Neutrophil (primary cell): Measurements from ENCODE around the gene TMPRSS7.

ENCODE experiments used
- H3K27ac ChIP-seq: fragments of 200-600 bp; sonication (generic); 2 replicates; pipeline ENCODE4 v1.5.1; 2016; ENCODE audit warnings: mild to moderate bottlenecking, moderate library complexity
- H3K27me3 ChIP-seq: fragments of 200-600 bp; sonication (generic); 2 replicates; pipeline ENCODE4 v1.6.0; 2016; ENCODE audit warnings: mild to moderate bottlenecking
- H3K36me3 ChIP-seq: fragments of 200-600 bp; sonication (generic); 2 replicates; pipeline ENCODE4 v1.5.1; 2017
- H3K4me1 ChIP-seq, 2 experiments: fragments of 200-600 bp in 1 of 2; sonication (generic) in 1 of 2; 1 replicate in 1 of 2; 2 replicates in 1 of 2; pipeline versions ENCODE4 v1.5.1 to v1.6.1; 2013 to 2016; ENCODE audit warnings: low read depth in 1 of 2, low read length in 1 of 2, mild to moderate bottlenecking in 1 of 2, moderate library complexity in 1 of 2; ENCODE audit not compliant: control insufficient read depth in 1 of 2, insufficient read depth in 1 of 2
- H3K4me3 ChIP-seq, 2 experiments: fragments of 200-600 bp in 1 of 2; sonication (generic) in 1 of 2; 1 replicate in 1 of 2; 2 replicates in 1 of 2; pipeline ENCODE4 v1.5.1; 2013 to 2016; ENCODE audit warnings: low read depth in 1 of 2, low read length in 1 of 2, mild to moderate bottlenecking in 1 of 2, moderate library complexity in 1 of 2
- H3K9me3 ChIP-seq: fragments of 200-600 bp; sonication (generic); 2 replicates; pipeline ENCODE4 v1.5.1; 2016
- TF ChIP-seq, protein P1 (sequence below): fragments of 200-600 bp; sonication (generic); IDR thresholded peaks from 2 replicates; pipeline ENCODE4 v1.5.1; 2016; ENCODE audit warnings: antibody characterized with exemption

The TMPRSS7 gene

DNA sequence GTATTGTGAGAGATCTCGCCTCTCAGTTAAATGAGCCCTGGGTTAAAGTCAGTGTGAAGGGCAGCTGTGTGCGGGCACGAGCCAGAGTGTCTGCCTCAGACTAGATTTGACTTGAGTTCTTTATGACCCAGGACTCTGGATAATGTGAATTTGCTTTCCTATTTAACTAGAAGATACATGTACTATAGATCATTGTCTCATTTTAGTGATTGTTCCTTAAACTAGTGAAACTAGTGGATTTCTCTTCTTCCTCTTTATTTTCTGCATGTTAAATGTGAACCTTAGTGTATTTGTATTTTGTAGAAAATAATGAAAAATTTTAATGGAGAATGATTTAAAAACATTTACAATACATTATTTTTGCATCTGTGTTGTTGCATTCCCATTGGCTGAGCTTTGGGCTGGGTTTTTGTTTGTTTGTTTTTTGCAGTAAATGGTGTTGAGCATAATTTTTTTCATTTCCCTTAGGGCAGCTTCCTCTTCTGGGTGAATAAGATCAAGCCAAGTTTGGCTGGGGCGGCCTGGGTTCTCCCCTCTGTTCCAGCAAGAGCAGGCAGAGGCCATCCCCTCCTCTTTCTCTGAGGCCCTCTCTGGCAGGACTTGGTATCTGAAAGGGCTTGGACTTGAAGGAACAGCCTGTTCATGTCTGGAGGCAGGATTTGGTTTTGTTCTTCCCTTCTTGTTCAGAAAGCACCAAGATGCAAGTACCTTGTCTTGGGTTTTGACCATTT, 83.5 kb downstream of the TMPRSS7 start:
- no peak overlapping the region for H3K27ac ChIP-seq
- H3K27me3 ChIP-seq, result no peaks in the 10 kb centered on the region
- H3K4me3 ChIP-seq, result no peak overlapping the region
- H3K4me1 ChIP-seq, result no peaks in the 10 kb centered on the region
- H3K36me3 ChIP-seq, result peaks cover 11% of the 10 kb centered on the region
- H3K9me3 ChIP-seq, result no peaks in the 10 kb centered on the region
- TF ChIP-seq, protein P1, sequence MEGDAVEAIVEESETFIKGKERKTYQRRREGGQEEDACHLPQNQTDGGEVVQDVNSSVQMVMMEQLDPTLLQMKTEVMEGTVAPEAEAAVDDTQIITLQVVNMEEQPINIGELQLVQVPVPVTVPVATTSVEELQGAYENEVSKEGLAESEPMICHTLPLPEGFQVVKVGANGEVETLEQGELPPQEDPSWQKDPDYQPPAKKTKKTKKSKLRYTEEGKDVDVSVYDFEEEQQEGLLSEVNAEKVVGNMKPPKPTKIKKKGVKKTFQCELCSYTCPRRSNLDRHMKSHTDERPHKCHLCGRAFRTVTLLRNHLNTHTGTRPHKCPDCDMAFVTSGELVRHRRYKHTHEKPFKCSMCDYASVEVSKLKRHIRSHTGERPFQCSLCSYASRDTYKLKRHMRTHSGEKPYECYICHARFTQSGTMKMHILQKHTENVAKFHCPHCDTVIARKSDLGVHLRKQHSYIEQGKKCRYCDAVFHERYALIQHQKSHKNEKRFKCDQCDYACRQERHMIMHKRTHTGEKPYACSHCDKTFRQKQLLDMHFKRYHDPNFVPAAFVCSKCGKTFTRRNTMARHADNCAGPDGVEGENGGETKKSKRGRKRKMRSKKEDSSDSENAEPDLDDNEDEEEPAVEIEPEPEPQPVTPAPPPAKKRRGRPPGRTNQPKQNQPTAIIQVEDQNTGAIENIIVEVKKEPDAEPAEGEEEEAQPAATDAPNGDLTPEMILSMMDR, result no peak

DNA sequence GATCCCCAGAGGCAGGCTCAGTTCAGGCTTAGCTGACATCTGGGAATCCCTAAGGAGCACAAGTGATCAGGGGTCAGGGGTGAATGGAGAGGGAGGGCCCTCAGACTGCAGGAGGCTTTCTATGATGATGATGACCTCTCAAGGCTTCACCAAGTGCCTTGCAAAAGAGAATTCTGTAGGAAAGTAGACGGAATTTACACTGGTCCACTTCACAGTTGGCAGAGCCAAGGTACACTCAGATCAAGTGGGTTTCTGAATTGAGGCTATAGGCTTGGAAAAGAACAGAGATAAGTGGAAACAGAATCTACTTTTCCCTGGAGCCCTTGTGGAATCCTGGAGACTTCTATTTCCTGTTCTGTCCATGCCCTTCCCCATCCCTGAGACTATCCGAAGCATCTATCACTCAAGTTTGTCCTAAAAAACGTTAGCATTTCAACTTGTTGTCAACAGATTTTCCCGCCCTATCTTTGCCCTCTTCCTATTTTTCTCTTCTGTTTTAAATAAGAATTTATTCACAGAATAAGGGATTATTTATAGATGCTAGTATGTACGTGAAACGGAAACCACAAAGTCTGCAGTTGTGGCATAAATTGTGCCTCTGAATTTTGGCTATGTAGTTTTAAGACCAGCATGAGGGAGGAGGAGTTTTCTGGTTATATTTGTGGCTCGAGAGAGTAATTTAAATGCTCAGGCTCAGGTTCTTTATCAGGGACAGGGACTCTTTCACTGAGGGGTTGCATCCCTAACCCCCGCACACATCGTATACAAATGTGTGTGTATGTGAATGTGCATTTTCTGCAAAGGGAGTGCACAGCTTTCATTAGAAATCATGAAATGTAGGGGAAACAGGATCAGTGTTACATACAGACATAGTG, 85.7 kb downstream of the TMPRSS7 start:
- H3K9me3 ChIP-seq, result no peaks in the 10 kb centered on the region
- H3K4me1 ChIP-seq, result no peaks in the 10 kb centered on the region
- peaks cover 24% of the 10 kb centered on the region for H3K36me3 ChIP-seq
- no peaks in the 10 kb centered on the region for H3K27me3 ChIP-seq
- no peak overlapping the region for H3K4me3 ChIP-seq
- H3K27ac ChIP-seq, result no peak overlapping the region
- TF ChIP-seq, protein P1, result no peak

DNA sequence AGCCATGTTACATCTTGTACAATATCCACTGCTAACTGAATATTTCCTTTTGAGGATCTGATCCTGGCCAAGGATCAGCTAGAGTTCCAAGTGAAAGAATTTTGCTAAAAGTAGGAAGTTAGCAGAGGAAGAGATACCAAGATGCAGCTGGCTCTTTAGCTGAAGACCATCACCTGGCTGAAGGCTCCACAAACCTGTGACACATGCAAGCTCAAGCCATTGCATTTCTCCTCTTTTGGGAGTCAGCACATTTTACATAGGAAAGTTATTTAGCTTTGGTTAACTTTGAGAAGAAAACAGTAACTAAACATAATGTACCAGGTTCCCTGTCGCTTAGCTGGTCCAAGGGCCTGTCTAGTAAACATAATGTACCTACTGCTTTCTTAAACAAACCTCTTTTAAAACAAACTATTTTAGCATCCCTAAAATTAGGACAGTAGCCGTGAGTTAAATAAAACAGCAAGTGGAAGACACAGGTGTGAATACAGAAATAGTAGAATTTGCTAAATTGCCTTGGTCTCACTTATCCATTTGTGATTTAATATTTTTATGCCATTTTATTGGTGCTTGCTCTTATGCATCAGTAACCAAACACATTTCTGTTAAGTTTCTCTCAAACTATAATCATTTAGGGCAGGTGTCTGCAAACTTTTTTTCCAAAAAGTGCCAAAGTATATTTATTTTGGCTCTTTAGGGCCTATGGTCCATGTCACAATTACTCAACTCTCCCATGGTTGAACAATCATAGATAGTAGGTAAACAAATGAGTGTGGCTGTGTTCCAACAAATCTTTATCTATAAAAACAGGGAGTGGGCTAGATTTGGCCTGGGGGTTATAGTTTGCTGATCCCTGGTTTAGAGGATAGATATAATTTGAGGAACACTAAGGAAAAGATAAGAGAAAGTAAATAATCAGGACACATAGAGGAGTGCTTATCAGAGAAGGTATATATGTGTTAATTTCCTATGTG, 87.3 kb downstream of the TMPRSS7 start:
- Histone ChIP-seq H3K9me3 (no peaks in the 10 kb centered on the region), H3K36me3 (peaks cover 30% of the 10 kb centered on the region), H3K27me3 (no peaks in the 10 kb centered on the region), H3K4me1 (no peaks in the 10 kb centered on the region), H3K4me3 (no peak overlapping the region), H3K27ac (no peak overlapping the region)
- TF ChIP-seq, protein P1, result no peak

DNA sequence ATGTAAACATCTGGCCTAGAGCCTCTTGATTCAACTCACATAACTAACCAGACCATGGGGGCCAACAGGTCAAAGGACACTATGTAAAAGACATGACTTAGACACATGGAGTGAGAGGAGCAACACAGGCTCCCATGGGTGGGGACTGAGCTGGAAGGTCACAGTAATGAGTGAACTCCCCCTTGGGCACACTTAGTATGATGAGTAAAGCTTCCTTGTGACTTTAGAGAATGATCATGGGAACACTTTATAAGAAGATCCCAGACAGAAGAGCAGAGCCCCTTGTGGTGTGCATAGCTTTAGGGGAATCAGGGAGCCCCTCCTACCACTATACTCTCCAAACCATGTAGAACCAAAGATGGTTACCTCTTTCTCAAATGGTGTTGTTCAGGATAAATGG, 88.3 kb downstream of the TMPRSS7 start:
- H3K9me3 ChIP-seq, result no peaks in the 10 kb centered on the region
- TF ChIP-seq, protein P1, result no peak
- H3K27ac ChIP-seq, result no peak overlapping the region
- H3K27me3 ChIP-seq, result no peaks in the 10 kb centered on the region
- peaks cover 30% of the 10 kb centered on the region for H3K36me3 ChIP-seq
- H3K4me1 ChIP-seq, result peaks cover 0 to 4% of the 10 kb centered on the region in 2 experiments
- no peak overlapping the region for H3K4me3 ChIP-seq

DNA sequence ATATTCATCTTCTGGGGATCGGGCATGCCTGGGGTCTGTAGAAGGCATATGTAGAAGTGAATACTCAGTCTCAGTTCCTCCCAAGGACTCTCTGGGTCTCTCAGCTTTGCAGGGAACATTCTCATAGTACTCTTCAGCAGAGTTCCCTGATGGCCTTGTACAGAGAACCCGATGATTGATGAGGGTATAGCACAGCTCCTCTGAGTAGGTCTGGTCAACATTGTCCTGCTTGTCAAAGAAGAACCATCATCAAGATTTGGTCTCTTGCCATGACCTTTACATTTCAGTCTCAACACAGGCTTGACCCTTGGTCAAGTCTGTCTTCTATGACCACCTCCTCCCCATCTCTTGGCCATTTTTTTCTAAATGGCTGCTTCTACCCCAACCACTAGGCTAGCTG, 89.0 kb downstream of the TMPRSS7 start:
- no peak overlapping the region for H3K4me3 ChIP-seq
- H3K27ac ChIP-seq, result no peak overlapping the region
- peaks cover 0 to 4% of the 10 kb centered on the region in 2 experiments for H3K4me1 ChIP-seq
- H3K9me3 ChIP-seq, result no peaks in the 10 kb centered on the region
- H3K36me3 ChIP-seq, result peaks cover 30% of the 10 kb centered on the region
- TF ChIP-seq, protein P1, result no peak
- H3K27me3 ChIP-seq, result no peaks in the 10 kb centered on the region
